Ovary (tissue), 9 donors: ENCODE results near the gene RAD21L1. TPM values are rescaled to one million over a fixed set of nuclear protein-coding genes. Genes with fewer than 3 reads are reported as not detected.

Experiments used
- DNase-seq, 5 donors: peaks; one replicate each; pipeline ENCODE4 v3.0.0-alpha.2; 2019 to 2020
- H3K27ac ChIP-seq, 2 donors: fragments of 200-600 bp; one replicate each; pipeline versions ENCODE4 v1.5.1 to v1.8.0; 2019 to 2022
- H3K27me3 ChIP-seq: fragments of 200-600 bp; one replicate; pipeline ENCODE4 v1.8.0; 2022
- H3K36me3 ChIP-seq: fragments of 200-600 bp; sonication (generic); one replicate; pipeline ENCODE4 v1.5.1; 2019
- H3K4me1 ChIP-seq: one replicate; pipeline ENCODE4 v1.8.1; 2013; ENCODE audit warnings: mild to moderate bottlenecking, moderate library complexity; ENCODE audit not compliant: insufficient read depth
- H3K4me3 ChIP-seq: fragments of 200-600 bp; sonication (generic); one replicate; pipeline ENCODE4 v1.5.1; 2017
- H3K9me3 ChIP-seq, 2 donors: fragments of 200-600 bp in 1 of 2; sonication (generic) in 1 of 2; one replicate each; pipeline versions ENCODE4 v1.5.1 to v1.8.1; 2013 to 2019; ENCODE audit warnings: mild to moderate bottlenecking in 1 of 2, moderate library complexity in 1 of 2
- EP300 ChIP-seq: sonication (generic); formaldehyde crosslinking; IDR thresholded peaks from one replicate; pipeline ENCODE4 v1.6.1; 2017; ENCODE audit warnings: antibody characterized with exemption
- POLR2A ChIP-seq: fragments of 450-650 bp; IDR thresholded peaks from one replicate; pipeline ENCODE4 v1.6.1; 2017; ENCODE audit warnings: antibody characterized with exemption, mild to moderate bottlenecking, moderate library complexity
- WGBS, 3 donors: extraction: QIAGEN DNeasy Blood & Tissue Kit in 1 of 3; methylation state at CpG; one replicate each; pipeline versions ENCODE4 v1.1.5 to v1.1.7; 2013 to 2017; 5-methylcytosine and 5-hydroxymethylcytosine counted together
- intact Hi-C, 4 donors: fragments of 100-400 bp; cut with DNase I; formaldehyde crosslinking; loops; one replicate each; pipeline versions ENCODE4 v1.11.0 to v1.15.1; 2022 to 2023
- polyA plus RNA-seq, 2 donors: library from polyadenylated mRNA; stranded (reverse); fragments of 200-250 nt in 1 of 2; fragments of 350-450 nt in 1 of 2; fragmentation: Illumina TruSeq in 1 of 2; extraction: RNeasy Lipid Tissue Mini Kit (QIAGEN cat#74804) in 1 of 2; gene quantifications; one replicate each; pipeline ENCODE4 v1.2.3, GENCODE V29; 2013 to 2014
- total RNA-seq, 7 donors: library from RNA; depleted of rRNA in 2 of 7; stranded (reverse); fragments of >200 nt in 2 of 7; fragmentation: NEBNext Ultra II Directional in 3 of 7; extraction: Animal tissue kit (Norgen Biotek cat#: 25700) in 3 of 7; gene quantifications; one replicate each; pipeline versions ENCODE4 v1.1.0 to v1.2.4, GENCODE V29; 2016 to 2023
- TF ChIP-seq, protein P1 (sequence below), 3 donors: fragments of 450-650 bp in 2 of 3; fragments of 200-600 bp in 1 of 3; IDR thresholded peaks; one replicate each; pipeline versions ENCODE4 v1.5.1 to v1.8.0; 2016 to 2022; ENCODE audit warnings: antibody characterized with exemption in 3 of 3, mild to moderate bottlenecking in 1 of 3
- donor health status: DM: no; HTN: no; CAD: no; lungs with moderate emphysema.
- donor health status: DM: no; HTN: no; CAD: no.
- donor health status: Bipolar disorder and iron deficiency.
- donor health status: DM: yes; HTN: yes; CAD: no.
- donor health status: DM: no; HTN: no; CAD: no.
- donor health status: DM: yes; HTN: yes; CAD: no.

Gene RAD21L1
- total and polyA plus RNA-seq, 9 donors = not detected

DNA sequence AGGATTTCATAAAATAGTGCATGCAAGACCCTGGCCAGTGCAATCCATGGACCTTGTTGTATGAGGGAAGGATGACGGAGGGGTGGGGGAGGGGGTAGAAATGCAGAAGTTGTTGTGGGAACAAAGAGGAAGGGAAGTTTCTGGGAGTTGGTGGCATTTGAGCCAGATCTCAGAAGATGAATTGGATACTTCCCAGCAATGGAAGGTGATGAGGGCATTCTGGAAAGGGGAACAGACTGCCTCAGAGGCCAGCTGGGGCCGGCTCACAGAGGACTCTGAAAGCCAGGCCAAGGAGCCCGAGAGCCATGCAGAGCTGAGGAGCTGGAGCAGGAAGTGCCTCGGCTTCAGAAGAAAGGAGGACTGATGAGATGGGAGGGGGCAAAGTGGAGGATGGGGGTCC, 43.7 kb upstream of the RAD21L1 start:
- Histone ChIP-seq H3K36me3 (no peaks in the 10 kb centered on the region), H3K27me3 (no peaks in the 10 kb centered on the region), H3K27ac (no peak overlapping the region), H3K9me3 (no peaks in the 10 kb centered on the region), H3K4me1 (no peaks in the 10 kb centered on the region), H3K4me3 (no peak overlapping the region)
- no peak for DNase-seq
- intact Hi-C loops = no loop called here
- TF ChIP-seq, protein P1, sequence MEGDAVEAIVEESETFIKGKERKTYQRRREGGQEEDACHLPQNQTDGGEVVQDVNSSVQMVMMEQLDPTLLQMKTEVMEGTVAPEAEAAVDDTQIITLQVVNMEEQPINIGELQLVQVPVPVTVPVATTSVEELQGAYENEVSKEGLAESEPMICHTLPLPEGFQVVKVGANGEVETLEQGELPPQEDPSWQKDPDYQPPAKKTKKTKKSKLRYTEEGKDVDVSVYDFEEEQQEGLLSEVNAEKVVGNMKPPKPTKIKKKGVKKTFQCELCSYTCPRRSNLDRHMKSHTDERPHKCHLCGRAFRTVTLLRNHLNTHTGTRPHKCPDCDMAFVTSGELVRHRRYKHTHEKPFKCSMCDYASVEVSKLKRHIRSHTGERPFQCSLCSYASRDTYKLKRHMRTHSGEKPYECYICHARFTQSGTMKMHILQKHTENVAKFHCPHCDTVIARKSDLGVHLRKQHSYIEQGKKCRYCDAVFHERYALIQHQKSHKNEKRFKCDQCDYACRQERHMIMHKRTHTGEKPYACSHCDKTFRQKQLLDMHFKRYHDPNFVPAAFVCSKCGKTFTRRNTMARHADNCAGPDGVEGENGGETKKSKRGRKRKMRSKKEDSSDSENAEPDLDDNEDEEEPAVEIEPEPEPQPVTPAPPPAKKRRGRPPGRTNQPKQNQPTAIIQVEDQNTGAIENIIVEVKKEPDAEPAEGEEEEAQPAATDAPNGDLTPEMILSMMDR (IDR thresholded peaks at IDR 0.05) = no peak
- no peak for TF ChIP-seq EP300
- no peak for TF ChIP-seq POLR2A
- WGBS, 3 donors = 41 to 57% (median 51%) methylated on average over 4 of the region's 4 CpGs

DNA sequence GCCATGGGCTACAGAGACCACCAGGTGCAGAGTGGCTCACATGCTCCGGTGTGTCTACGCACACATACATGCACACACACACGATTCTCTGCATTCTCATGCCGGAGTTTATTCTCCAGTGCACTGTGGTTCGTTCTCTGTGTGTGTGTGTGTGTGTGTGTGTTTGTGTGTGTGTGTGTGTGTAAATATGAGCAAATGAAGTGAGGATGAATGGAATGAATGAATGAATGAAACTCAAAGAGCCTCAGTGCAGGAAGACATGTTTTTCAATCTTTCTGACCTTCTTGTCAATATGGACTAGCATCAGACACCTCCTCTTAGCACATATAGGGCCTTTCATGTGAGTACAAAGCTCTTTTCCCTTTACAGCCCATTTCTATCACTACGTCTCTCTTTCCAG, 42.7 kb upstream of the RAD21L1 start:
- no peaks in the 10 kb centered on the region for H3K36me3 ChIP-seq
- no peak for DNase-seq
- H3K4me3 ChIP-seq = no peak overlapping the region
- no peak overlapping the region for H3K27ac ChIP-seq
- intact Hi-C loops = no loop called here
- 55 to 73% (median 69%) methylated on average over 6 of the region's 6 CpGs for WGBS, 3 donors
- no peaks in the 10 kb centered on the region for H3K27me3 ChIP-seq
- H3K9me3 ChIP-seq = no peaks in the 10 kb centered on the region
- no peaks in the 10 kb centered on the region for H3K4me1 ChIP-seq
- TF ChIP-seq, protein P1 (IDR thresholded peaks at IDR 0.05) = no peak
- TF ChIP-seq EP300 (no peak), POLR2A (no peak)

DNA sequence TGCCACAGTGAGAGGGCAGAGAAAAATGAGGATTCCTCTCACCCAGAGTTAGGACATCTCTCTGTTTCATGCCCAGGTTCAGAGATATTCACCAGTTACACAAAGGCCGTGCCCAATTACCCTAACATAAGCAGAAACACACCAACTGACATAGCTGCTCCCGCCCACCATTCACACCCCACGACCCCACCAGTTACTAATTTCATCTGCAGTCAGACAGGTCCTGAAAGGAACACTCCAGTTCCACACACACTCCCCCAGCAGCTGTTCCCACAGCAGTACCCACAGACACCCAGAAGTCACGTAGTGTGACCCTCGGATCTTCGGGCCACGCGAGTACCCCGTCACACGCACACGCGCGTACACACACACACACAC, 41.6 kb upstream of the RAD21L1 start:
- Histone ChIP-seq H3K27ac (no peak overlapping the region), H3K36me3 (no peaks in the 10 kb centered on the region), H3K4me3 (no peak overlapping the region), H3K4me1 (no peaks in the 10 kb centered on the region), H3K27me3 (no peaks in the 10 kb centered on the region), H3K9me3 (no peaks in the 10 kb centered on the region)
- no peak for DNase-seq
- intact Hi-C loops = no loop called here
- TF ChIP-seq POLR2A = no peak
- TF ChIP-seq EP300 = no peak
- TF ChIP-seq, protein P1 (IDR thresholded peaks at IDR 0.05) = no peak
- 18 to 44% (median 22%) methylated on average over 8 to 13 of the region's 13 CpGs for WGBS, 3 donors

DNA sequence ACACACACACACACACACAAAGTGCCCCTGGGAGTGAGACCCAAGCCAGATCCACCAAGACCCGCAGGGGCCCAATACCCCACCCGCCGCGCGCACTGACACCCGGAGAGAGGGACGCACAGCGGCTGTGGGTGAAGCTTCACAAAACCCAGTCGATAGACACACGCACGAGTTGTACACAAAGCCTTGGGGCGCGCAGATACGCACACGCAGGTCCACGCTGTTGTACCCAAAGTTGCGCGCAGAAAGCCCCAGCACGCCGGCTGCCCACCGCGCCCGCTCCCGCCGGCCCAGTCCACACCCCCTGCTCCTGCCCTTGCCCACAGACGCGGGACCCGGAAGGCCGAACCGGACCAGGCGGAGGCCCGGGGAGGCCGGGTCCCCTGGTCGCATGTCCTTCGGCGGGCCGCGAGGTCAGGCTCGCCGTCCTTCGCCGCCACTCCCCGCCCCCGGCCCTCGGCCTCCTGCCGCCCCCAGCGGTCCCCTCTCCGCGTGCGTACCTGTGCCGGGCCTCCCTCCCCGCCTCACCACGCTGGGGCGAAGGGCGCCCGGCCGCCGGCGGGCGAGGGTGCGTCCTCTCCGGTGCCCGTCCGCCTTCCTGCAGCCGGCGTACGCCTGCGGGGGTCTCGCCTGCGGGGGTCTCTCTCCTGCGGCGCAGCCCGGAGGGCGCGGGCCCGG, 41.1 kb upstream of the RAD21L1 start, which contains the start of gene TMEM74B:
TSS of gene TMEM74B (minus strand) at position 344 of the 678 bp plus-strand sequence. CDS start 1,180 bp downstream, outside the sequence.
- Histone ChIP-seq H3K4me3 (no peak within 1 kb of the TSS), H3K9me3 (no peaks in the 10 kb centered on the region), H3K27me3 (no peaks in the 10 kb centered on the region), H3K36me3 (no peaks in the 10 kb centered on the region), H3K27ac (no peak within 1 kb of the TSS), H3K4me1 (no peaks in the 10 kb centered on the region)
- intact Hi-C loops = no loop called here
- DNase-seq = no peak
- TF ChIP-seq POLR2A (no peak), EP300 (no peak)
- WGBS, 3 donors = 1 to 2% (median 1%) methylated on average over 32 to 76 of the region's 76 CpGs

DNA sequence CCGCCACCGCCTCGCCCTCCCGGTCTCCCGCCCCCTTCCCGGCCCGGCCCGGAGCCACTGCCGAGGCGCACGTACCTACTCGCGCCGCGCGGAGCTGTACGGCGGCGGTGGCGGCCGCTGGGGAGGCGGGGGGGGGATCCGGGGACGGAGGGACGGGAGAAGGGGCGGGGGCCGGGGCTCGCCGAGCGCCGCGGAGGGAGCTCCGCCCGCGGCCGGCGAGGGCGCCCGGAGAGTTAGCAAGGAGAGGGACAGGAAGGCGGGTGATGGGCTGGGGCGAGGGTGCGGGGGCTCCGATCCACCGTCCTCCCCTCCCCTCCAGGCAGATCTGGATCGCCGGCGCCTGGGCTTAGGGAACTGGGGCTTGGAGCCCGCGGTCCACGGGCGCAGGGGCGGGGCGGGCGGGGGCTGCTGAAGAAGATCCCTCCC, 40.5 kb upstream of the RAD21L1 start:
- 0 to 1% (median 1%) methylated on average over 11 to 54 of the region's 54 CpGs for WGBS, 3 donors
- H3K4me3 ChIP-seq = no peak overlapping the region
- H3K9me3 ChIP-seq = no peaks in the 10 kb centered on the region
- intact Hi-C loops = no loop called here
- H3K36me3 ChIP-seq = no peaks in the 10 kb centered on the region
- no peak overlapping the region for H3K27ac ChIP-seq
- H3K27me3 ChIP-seq = no peaks in the 10 kb centered on the region
- H3K4me1 ChIP-seq = no peaks in the 10 kb centered on the region
- DNase-seq = no peak
- TF ChIP-seq, protein P1 (IDR thresholded peaks at IDR 0.05) = no peak
- no peak for TF ChIP-seq EP300
- TF ChIP-seq POLR2A = no peak
